HEK293T (cell line): ENCODE results near the gene GALK2.

Source experiments
- FOXA1 ChIP-seq: fragments of 450-650 bp; IDR thresholded peaks from 2 replicates; pipeline ENCODE4 v1.6.1; 2016; ENCODE audit warnings: mild to moderate bottlenecking
- HDGF ChIP-seq: fragments of 450-650 bp; IDR thresholded peaks from 2 replicates; pipeline ENCODE4 v1.6.1; 2017; ENCODE audit warnings: antibody characterized with exemption, borderline replicate concordance
- LEF1 ChIP-seq: fragments of 450-650 bp; IDR thresholded peaks from 2 replicates; pipeline ENCODE4 v1.6.1; 2017; ENCODE audit warnings: mild to moderate bottlenecking, borderline replicate concordance

GRCh38 chr15:49155110-49155833, 14.8 kb upstream of the GALK2 start, which contains the start of gene COPS2:
- TF ChIP-seq FOXA1 (no peak), LEF1 (no peak), HDGF (no peak)
